Epithelial cell of esophagus (primary cell): ENCODE measurements around the gene CEP19.
"Not testable (repeated sequence)": the region's sequence is repeated elsewhere in the genome, so short reads cannot be mapped to it uniquely, and the experiment has no call there.

ENCODE experiments used
- DNase-seq: peaks from one replicate; pipeline ENCODE4 v3.0.0; 2010; ENCODE audit warnings: low read depth
- H3K4me3 ChIP-seq: 2 replicates; pipeline ENCODE4 v1.5.1; 2011; ENCODE audit warnings: mild to moderate bottlenecking, low read length, control low read depth
- CTCF ChIP-seq: IDR thresholded peaks from 2 replicates; pipeline ENCODE4 v1.5.1; 2011; ENCODE audit warnings: low read depth, mild to moderate bottlenecking, low read length, control low read depth, inconsistent platforms; ENCODE audit not compliant: insufficient read depth; ENCODE audit errors: missing control alignments

CEP19 gene

GRCh38 chr3:196711838-196712513 lies at the start of gene CEP19, which contains the start of gene PIGX:
CEP19 (minus strand) TSS chr3:196712250; CDS start chr3:196708657, 3,593 bp downstream.
PIGX (plus strand) TSS chr3:196712377.
- TF ChIP-seq CTCF, result no peak
- DNase-seq, result peak; percentile 85
- peak within 1 kb of the TSS; percentile 85 for H3K4me3 ChIP-seq

GRCh38 chr3:196757876-196758739 lies 46.1 kb upstream of the CEP19 start:
- DNase-seq, result peak; percentile 27

GRCh38 chr3:196756732-196757131 lies 44.7 kb upstream of the CEP19 start:
- DNase-seq, result no peak
- no peak overlapping the region for H3K4me3 ChIP-seq
- no peak for TF ChIP-seq CTCF

More at GRCh38 chr3:196757876-196758739, 46.1 kb upstream of the CEP19 start:
- no peak overlapping the region for H3K4me3 ChIP-seq
- no peak for TF ChIP-seq CTCF

GRCh38 chr3:196754091-196754981 lies 42.3 kb upstream of the CEP19 start:
- no peak for TF ChIP-seq CTCF
- DNase-seq, result no peak
- H3K4me3 ChIP-seq, result no peak overlapping the region

- no peak for DNase-seq
- TF ChIP-seq CTCF, result no peak
- H3K4me3 ChIP-seq, result no peak overlapping the region
Observed at GRCh38 chr3:196753201-196753600, 41.2 kb upstream of the CEP19 start.

- DNase-seq, result no peak
- no peak for TF ChIP-seq CTCF
- H3K4me3 ChIP-seq, result no peak overlapping the region
Observed at GRCh38 chr3:196749125-196749524, 37.1 kb upstream of the CEP19 start.

- H3K4me3 ChIP-seq, result not testable (repeated sequence)
Observed at GRCh38 chr3:196743569-196743968, 31.5 kb upstream of the CEP19 start.

More at GRCh38 chr3:196743569-196743968, 31.5 kb upstream of the CEP19 start:
- not testable (repeated sequence) for DNase-seq
